HepG2 (cell line): ENCODE data around the gene LZTR1. TPM values are rescaled to one million over a fixed set of nuclear protein-coding genes. Genes with fewer than 3 reads are reported as not detected.

Experiments used
- ATAC-seq: fragments of 200-7000 bp; cut with Tn5 transposase; 3 replicates; pipeline ENCODE4 v1.9.1; 2020; ENCODE audit warnings: mild to moderate bottlenecking, moderate library complexity
- BruUV-seq: library from RNA; stranded (reverse); fragments of 400-500 nt; replicated peaks from 2 replicates; lab custom pipeline; 2021; lab: Mats Ljungman, UMichigan
- CTCF ChIA-PET: fragments of 300-600 bp; formaldehyde crosslinking; extraction: SDS; loops from one replicate; lab custom pipeline; 2021; ENCODE audit warnings: low total read pairs, inconsistent platforms, low intra/inter-chr PET ratio; lab: Yijun Ruan, JAX
- POLR2A ChIA-PET: fragments of 350-600 bp; sonication (Branson Sonifier 250); formaldehyde crosslinking; loops from one replicate; lab custom pipeline; 2020; ENCODE audit warnings: antibody characterized with exemption, inconsistent platforms; lab: Yijun Ruan, JAX
- DNase-seq: peaks from one replicate; pipeline ENCODE4 v3.0.0-alpha.2; 2015; ENCODE audit warnings: low spot score
- FAIRE-seq: peaks from 3 replicates; lab custom pipeline; 2011; peaks lifted over from hg19 to GRCh38; lab: Jason Lieb, UNC
- H2AFZ ChIP-seq: one replicate; pipeline ENCODE4 v1.6.1; 2011; ENCODE audit warnings: low read length, inconsistent platforms
- H3K27ac ChIP-seq: fragments of 300-600 bp; 3 replicates; pipeline ENCODE4 v1.8.0; 2011; ENCODE audit warnings: mixed run types, mild to moderate bottlenecking, mixed read lengths, low read length, inconsistent platforms; ENCODE audit not compliant: insufficient read depth; ENCODE audit errors: extremely low read length
- H3K27me3 ChIP-seq, 2 experiments: fragments of 200-600 bp in 1 of 2; 2 replicates in 1 of 2; 3 replicates in 1 of 2; pipeline versions ENCODE4 v1.6.0 to v1.8.0; 2011; ENCODE audit warnings: low read length in 2 of 2, mild to moderate bottlenecking in 2 of 2, moderate library complexity in 2 of 2, inconsistent platforms in 1 of 2; ENCODE audit not compliant: insufficient read depth in 2 of 2, control insufficient read depth in 1 of 2
- H3K36me3 ChIP-seq, 2 experiments: fragments of 200-600 bp in 1 of 2; replicated peaks in 1 of 2; 2 replicates in 1 of 2; 3 replicates in 1 of 2; pipeline versions ENCODE4 v1.5.1 to v1.8.0; 2011; ENCODE audit warnings: low read length in 2 of 2, inconsistent platforms in 1 of 2; ENCODE audit not compliant: insufficient read depth in 2 of 2, control insufficient read depth in 1 of 2
- H3K4me1 ChIP-seq: 2 replicates; pipeline ENCODE4 v1.5.1; 2012; ENCODE audit warnings: low read length, inconsistent platforms; ENCODE audit not compliant: insufficient read depth
- H3K4me2 ChIP-seq: 2 replicates; pipeline ENCODE4 v1.6.0; 2011; ENCODE audit warnings: low read depth, low read length, inconsistent platforms
- H3K4me3 ChIP-seq, 3 experiments: fragments of 200-600 bp in 1 of 3; sonication (generic), shearing (Covaris generic) in 1 of 3; replicated peaks in 1 of 3; 2 replicates each; pipeline ENCODE4 v1.5.1; 2011 to 2016; ENCODE audit warnings: low read length in 3 of 3, inconsistent platforms in 2 of 3, low read depth in 2 of 3, mild to moderate bottlenecking in 2 of 3, control low read depth in 1 of 3, mixed read lengths in 1 of 3; ENCODE audit not compliant: insufficient read depth in 1 of 3
- H3K79me2 ChIP-seq: one replicate; pipeline ENCODE4 v1.6.1; 2011; ENCODE audit warnings: low read length, inconsistent platforms; ENCODE audit not compliant: insufficient read depth
- H3K9ac ChIP-seq: 2 replicates; pipeline ENCODE4 v1.6.0; 2011; ENCODE audit warnings: mild to moderate bottlenecking, low read depth, low read length, inconsistent platforms; ENCODE audit not compliant: insufficient read depth
- H3K9me3 ChIP-seq: 2 replicates; pipeline ENCODE4 v1.5.1; 2012; ENCODE audit warnings: mild to moderate bottlenecking, low read length
- H4K20me1 ChIP-seq: 2 replicates; pipeline ENCODE4 v1.6.0; 2011; ENCODE audit warnings: inconsistent platforms, mild to moderate bottlenecking, low read length, moderate library complexity; ENCODE audit not compliant: insufficient read depth
- BRCA1 ChIP-seq: sonication (generic); formaldehyde crosslinking; IDR thresholded peaks from 2 replicates; pipeline ENCODE4 v1.4.0; 2020; ENCODE audit warnings: missing genetic modification reagents
- MEF2D ChIP-seq: sonication (generic); formaldehyde crosslinking; IDR thresholded peaks from 2 replicates; pipeline ENCODE4 v1.5.1; 2020; ENCODE audit warnings: mild to moderate bottlenecking, missing genetic modification reagents
- MTF2 ChIP-seq: sonication (generic); formaldehyde crosslinking; IDR thresholded peaks from 2 replicates; pipeline ENCODE4 v1.5.0; 2020; ENCODE audit warnings: missing genetic modification reagents, borderline replicate concordance
- RFXANK ChIP-seq: IDR thresholded peaks from 2 replicates; pipeline ENCODE4 v1.6.1; 2016
- SIN3B ChIP-seq: fragments of 150-350 bp; IDR thresholded peaks from 2 replicates; pipeline ENCODE4 v1.6.1; 2014; ENCODE audit warnings: low read length
- TCF12 ChIP-seq, 2 experiments: fragments of 450-650 bp in 1 of 2; sonication (generic) in 1 of 2; formaldehyde crosslinking in 1 of 2; IDR thresholded peaks; 2 replicates each; pipeline versions ENCODE4 v1.6.1 to v1.8.0; 2017 to 2022; ENCODE audit warnings: antibody characterized with exemption in 1 of 2, mild to moderate bottlenecking in 1 of 2, missing genetic modification reagents in 1 of 2, moderate library complexity in 1 of 2
- WGBS: methylation state at CpG from one replicate; pipeline ENCODE4 v1.1.6; 2017; ENCODE audit warnings: low lambda C conversion rate; 5-methylcytosine and 5-hydroxymethylcytosine counted together
- in situ Hi-C: cut with HindIII; loops from 2 replicates; pipeline ENCODE4 v1.10.0; 2017; ENCODE audit warnings: low pct_unique_long_range_greater_than_20kb; ENCODE audit not compliant: extremely low pct_ligation_motif_present
- intact Hi-C: fragments of 100-400 bp; cut with micrococcal nuclease; formaldehyde crosslinking; loops from one replicate; pipeline ENCODE4 v1.10.0; 2022; ENCODE audit not compliant: unreplicated experiment
- polyA plus RNA-seq, 8 experiments: library from polyadenylated mRNA; depleted of rRNA in 3 of 8; stranded (reverse) in 7 of 8; unstranded in 1 of 8; fragments of >200 nt; fragmentation: Illumina TruSeq in 4 of 8; extraction: Trizol in 4 of 8; gene quantifications; 2 replicates each; pipeline versions ENCODE4 v1.2.1 to v1.2.3, GENCODE V29; 2011 to 2016; ENCODE audit warnings: low read depth in 4 of 8, missing spikeins in 1 of 8, mixed read lengths in 1 of 8; ENCODE audit not compliant: insufficient read depth in 1 of 8
- total RNA-seq, 5 experiments: library from RNA; depleted of rRNA; stranded (reverse); fragments of >200 nt; fragmentation: Illumina TruSeq; extraction: Trizol; gene quantifications; 2 replicates each; pipeline ENCODE4 v1.2.3, GENCODE V29; 2016; ENCODE audit warnings: low read depth in 1 of 5
- TF ChIP-seq, protein P1 (sequence below): sonication (generic); formaldehyde crosslinking; conservative IDR thresholded peaks from 2 replicates; pipeline ENCODE4 v1.4.0; 2020; ENCODE audit warnings: mild to moderate bottlenecking, missing genetic modification reagents, moderate library complexity
- TF ChIP-seq, protein P2 (sequence below): sonication (generic); formaldehyde crosslinking; IDR thresholded peaks from one replicate; pipeline ENCODE4 v1.5.1; 2020; ENCODE audit warnings: mild to moderate bottlenecking, missing genetic modification reagents; ENCODE audit errors: not compliant biosample characterization

LZTR1 gene
- total and polyA plus RNA-seq, 2 of the 13 experiments (the other 11 are each of a cell fraction or from before 2014, with no cell fraction given): 21.8 to 22.4 TPM

DNA sequence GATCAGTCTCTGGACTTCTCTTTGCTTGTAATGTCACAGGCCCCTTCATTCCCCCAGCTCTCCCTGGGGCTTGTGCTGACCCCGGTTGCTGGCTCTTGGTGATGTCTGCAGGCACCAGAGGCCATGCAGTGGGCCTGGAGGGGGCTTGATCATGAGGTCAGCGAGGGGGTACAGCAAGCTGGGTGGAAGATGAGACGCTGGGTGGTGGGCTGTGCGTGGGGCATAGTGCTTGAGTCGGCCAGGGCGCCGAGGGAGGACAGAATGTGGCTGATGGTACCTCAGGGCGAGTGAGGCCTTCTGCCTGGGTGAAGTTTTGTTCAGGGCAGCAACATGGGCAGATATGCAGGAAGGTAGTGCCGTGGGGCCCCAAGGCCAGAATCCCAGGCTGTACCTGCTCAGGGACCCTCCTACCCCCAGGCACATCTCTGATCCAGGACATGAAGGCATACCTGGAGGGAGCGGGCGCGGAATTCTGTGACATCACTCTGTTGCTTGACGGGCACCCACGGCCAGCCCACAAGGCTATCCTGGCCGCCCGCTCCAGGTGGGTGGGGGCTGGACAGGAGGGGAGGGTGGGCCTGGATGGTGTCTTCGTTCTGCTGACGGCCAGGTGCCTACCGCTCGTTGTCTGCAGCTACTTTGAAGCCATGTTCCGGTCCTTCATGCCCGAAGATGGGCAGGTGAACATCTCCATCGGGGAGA, 13.4 kb downstream of the LZTR1 start (continued):
- TF ChIP-seq, protein P1, sequence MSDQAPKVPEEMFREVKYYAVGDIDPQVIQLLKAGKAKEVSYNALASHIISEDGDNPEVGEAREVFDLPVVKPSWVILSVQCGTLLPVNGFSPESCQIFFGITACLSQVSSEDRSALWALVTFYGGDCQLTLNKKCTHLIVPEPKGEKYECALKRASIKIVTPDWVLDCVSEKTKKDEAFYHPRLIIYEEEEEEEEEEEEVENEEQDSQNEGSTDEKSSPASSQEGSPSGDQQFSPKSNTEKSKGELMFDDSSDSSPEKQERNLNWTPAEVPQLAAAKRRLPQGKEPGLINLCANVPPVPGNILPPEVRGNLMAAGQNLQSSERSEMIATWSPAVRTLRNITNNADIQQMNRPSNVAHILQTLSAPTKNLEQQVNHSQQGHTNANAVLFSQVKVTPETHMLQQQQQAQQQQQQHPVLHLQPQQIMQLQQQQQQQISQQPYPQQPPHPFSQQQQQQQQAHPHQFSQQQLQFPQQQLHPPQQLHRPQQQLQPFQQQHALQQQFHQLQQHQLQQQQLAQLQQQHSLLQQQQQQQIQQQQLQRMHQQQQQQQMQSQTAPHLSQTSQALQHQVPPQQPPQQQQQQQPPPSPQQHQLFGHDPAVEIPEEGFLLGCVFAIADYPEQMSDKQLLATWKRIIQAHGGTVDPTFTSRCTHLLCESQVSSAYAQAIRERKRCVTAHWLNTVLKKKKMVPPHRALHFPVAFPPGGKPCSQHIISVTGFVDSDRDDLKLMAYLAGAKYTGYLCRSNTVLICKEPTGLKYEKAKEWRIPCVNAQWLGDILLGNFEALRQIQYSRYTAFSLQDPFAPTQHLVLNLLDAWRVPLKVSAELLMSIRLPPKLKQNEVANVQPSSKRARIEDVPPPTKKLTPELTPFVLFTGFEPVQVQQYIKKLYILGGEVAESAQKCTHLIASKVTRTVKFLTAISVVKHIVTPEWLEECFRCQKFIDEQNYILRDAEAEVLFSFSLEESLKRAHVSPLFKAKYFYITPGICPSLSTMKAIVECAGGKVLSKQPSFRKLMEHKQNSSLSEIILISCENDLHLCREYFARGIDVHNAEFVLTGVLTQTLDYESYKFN (CRISPR knock-in tag): no peak
- TF ChIP-seq BRCA1 (CRISPR knock-in tag) (no peak), RFXANK (CRISPR knock-in tag) (no peak)

DNA sequence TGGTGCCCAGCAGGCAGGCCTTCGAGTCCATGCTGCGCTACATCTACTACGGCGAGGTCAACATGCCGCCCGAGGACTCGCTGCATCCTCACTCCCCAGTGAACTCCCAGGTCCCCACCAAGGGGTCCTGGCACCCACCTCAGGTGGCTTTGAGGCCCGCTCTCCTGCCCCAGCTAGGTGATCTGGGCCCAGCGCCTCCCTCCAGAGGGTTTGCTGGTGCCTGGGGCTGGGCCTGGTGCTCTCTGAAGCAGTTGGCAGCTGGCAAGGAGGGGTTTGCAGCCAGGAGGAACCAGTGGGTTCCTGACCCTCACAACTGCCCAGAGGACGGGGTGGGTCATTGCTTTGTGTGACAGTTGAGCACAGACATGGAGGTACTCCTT, 13.9 kb downstream of the LZTR1 start:
- intact Hi-C loops (no loop called here), in situ Hi-C loops (no loop called here)
- peaks cover 9% of the 10 kb centered on the region for H3K4me1 ChIP-seq
- no peak for DNase-seq
- H2AFZ ChIP-seq: no peak overlapping the region
- H3K36me3 ChIP-seq: peaks cover 9 to 45% of the 10 kb centered on the region in 2 experiments
- H3K9ac ChIP-seq: no peak overlapping the region
- no peak overlapping the region for H3K4me2 ChIP-seq
- FAIRE-seq: no peak
- no peaks in the 10 kb centered on the region for H3K27me3 ChIP-seq
- peaks cover 8% of the 10 kb centered on the region for H3K79me2 ChIP-seq
- no peaks in the 10 kb centered on the region for H4K20me1 ChIP-seq
- no peak overlapping the region for H3K4me3 ChIP-seq
- ChIA-PET POLR2A (interaction anchor here (0.6 kb wide), 1 partner anchor 14 kb away, joined by 5 read pairs; the partner anchor contains the start of gene LZTR1), CTCF (no interaction called here)
- no peak for ATAC-seq
- H3K27ac ChIP-seq: no peak overlapping the region
- H3K9me3 ChIP-seq: no peaks in the 10 kb centered on the region
- 100% methylated on average over 8 of the region's 10 CpGs for WGBS
- BruUV-seq: no TSS peak
- TF ChIP-seq MEF2D (CRISPR knock-in tag) (no peak), SIN3B (no peak), TCF12 (IDR thresholded peaks at IDR 0.05) (no peak), TCF12 (CRISPR knock-in tag; IDR thresholded peaks at IDR 0.05) (no peak), MTF2 (no peak)
- TF ChIP-seq, protein P2, sequence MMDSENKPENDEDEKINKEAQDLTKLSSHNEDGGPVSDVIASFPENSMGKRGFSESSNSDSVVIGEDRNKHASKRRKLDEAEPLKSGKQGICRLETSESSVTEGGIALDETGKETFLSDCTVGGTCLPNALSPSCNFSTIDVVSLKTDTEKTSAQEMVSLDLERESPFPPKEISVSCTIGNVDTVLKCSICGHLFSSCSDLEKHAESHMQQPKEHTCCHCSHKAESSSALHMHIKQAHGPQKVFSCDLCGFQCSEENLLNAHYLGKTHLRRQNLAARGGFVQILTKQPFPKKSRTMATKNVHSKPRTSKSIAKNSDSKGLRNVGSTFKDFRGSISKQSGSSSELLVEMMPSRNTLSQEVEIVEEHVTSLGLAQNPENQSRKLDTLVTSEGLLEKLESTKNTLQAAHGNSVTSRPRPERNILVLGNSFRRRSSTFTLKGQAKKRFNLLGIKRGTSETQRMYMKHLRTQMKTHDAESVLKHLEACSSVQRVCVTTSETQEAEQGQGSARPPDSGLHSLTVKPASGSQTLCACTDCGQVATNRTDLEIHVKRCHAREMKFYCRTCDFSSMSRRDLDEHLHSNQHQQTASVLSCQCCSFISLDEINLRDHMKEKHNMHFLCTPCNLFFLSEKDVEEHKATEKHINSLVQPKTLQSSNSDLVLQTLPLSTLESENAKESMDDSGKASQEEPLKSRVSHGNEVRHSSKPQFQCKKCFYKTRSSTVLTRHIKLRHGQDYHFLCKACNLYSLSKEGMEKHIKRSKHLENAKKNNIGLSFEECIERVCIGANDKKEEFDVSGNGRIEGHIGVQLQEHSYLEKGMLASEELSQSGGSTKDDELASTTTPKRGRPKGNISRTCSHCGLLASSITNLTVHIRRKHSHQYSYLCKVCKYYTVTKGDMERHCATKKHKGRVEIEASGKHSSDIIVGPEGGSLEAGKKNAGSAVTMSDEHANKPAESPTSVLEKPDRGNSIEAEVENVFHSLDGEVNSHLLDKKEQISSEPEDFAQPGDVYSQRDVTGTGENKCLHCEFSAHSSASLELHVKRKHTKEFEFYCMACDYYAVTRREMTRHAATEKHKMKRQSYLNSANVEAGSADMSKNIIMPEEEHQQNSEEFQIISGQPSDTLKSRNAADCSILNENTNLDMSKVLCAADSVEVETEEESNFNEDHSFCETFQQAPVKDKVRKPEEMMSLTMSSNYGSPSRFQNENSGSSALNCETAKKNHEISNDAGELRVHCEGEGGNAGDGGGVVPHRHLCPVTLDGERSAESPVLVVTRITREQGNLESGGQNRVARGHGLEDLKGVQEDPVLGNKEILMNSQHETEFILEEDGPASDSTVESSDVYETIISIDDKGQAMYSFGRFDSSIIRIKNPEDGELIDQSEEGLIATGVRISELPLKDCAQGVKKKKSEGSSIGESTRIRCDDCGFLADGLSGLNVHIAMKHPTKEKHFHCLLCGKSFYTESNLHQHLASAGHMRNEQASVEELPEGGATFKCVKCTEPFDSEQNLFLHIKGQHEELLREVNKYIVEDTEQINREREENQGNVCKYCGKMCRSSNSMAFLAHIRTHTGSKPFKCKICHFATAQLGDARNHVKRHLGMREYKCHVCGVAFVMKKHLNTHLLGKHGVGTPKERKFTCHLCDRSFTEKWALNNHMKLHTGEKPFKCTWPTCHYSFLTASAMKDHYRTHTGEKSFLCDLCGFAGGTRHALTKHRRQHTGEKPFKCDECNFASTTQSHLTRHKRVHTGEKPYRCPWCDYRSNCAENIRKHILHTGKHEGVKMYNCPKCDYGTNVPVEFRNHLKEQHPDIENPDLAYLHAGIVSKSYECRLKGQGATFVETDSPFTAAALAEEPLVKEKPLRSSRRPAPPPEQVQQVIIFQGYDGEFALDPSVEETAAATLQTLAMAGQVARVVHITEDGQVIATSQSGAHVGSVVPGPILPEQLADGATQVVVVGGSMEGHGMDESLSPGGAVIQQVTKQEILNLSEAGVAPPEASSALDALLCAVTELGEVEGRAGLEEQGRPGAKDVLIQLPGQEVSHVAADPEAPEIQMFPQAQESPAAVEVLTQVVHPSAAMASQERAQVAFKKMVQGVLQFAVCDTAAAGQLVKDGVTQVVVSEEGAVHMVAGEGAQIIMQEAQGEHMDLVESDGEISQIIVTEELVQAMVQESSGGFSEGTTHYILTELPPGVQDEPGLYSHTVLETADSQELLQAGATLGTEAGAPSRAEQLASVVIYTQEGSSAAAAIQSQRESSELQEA (CRISPR knock-in tag): no peak
